Activated T-helper 2 cell treated with anti-CD3 and anti-CD28 coated beads, Interferon-gamma antibody, Interleukin-2, Interleukin-4, amounts not matched to agents 10 μg/mL and 5 μg/mL and 100 μg/mL, durations not matched to agents 14 hours and 24 hours and 36 hours (primary cell): ENCODE results near the gene ATM. TPM values are rescaled to one million over a fixed set of nuclear protein-coding genes. Genes with fewer than 3 reads are reported as not detected.
"Not testable (repeated sequence)": the region's sequence is repeated elsewhere in the genome, so short reads cannot be mapped to it uniquely, and the experiment has no call there.

Experiments used
- DNase-seq: peaks from one replicate; pipeline ENCODE4 v3.0.0; 2021; ENCODE audit warnings: low spot score
- H3K27ac Mint-ChIP-seq: one replicate; pipeline ENCODE4 v1.8.0; 2021; ENCODE audit warnings: mixed read lengths
- H3K27me3 Mint-ChIP-seq: one replicate; pipeline ENCODE4 v1.8.0; 2021; ENCODE audit warnings: low read depth, mixed read lengths
- H3K36me3 Mint-ChIP-seq: one replicate; pipeline ENCODE4 v1.8.0; 2021; ENCODE audit warnings: low read depth, mixed read lengths
- H3K4me1 Mint-ChIP-seq: one replicate; pipeline ENCODE4 v1.8.0; 2021; ENCODE audit warnings: low read depth, mixed read lengths
- H3K4me3 Mint-ChIP-seq: one replicate; pipeline ENCODE4 v1.8.0; 2021; ENCODE audit warnings: low read depth, mild to moderate bottlenecking, moderate library complexity, mixed read lengths
- H3K9me3 Mint-ChIP-seq: one replicate; pipeline ENCODE4 v1.8.0; 2021; ENCODE audit warnings: mixed read lengths
- intact Hi-C: fragments of 100-400 bp; cut with micrococcal nuclease; formaldehyde crosslinking; loops from one replicate; pipeline ENCODE4 v1.15.1; 2023
- total RNA-seq: library from RNA; stranded (reverse); gene quantifications from 2 replicates; pipeline ENCODE4 v1.2.3, GENCODE V29; 2022

ATM gene
- total RNA-seq, 1 donor from 2014 or later = 34.1 TPM

DNA sequence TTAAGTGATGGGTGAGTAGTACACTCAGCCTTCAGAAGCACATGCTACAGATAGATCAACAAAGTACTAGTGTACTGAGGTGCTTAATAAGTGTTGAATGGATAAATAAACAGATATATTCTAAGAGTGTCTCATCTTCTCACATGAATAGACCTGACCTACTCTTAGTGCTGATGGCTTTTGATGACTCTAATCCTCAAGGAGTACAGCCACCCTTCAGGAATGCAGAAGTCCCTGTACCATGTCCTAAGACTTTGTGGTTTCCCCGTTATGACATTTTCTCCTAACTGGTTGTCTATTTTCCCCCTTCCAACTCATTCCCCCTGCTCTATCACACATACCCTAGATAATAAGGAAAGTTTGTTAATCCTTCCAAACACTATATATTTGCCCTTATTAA lies 182.8 kb downstream of the ATM start:
- no peaks in the 10 kb centered on the region for H3K36me3 Mint-ChIP-seq
- H3K27ac Mint-ChIP-seq = no peak overlapping the region
- no peaks in the 10 kb centered on the region for H3K27me3 Mint-ChIP-seq
- no peak overlapping the region for H3K4me3 Mint-ChIP-seq
- no peaks in the 10 kb centered on the region for H3K9me3 Mint-ChIP-seq
- intact Hi-C loops = no loop called here
- no peak for DNase-seq
- no peaks in the 10 kb centered on the region for H3K4me1 Mint-ChIP-seq

DNA sequence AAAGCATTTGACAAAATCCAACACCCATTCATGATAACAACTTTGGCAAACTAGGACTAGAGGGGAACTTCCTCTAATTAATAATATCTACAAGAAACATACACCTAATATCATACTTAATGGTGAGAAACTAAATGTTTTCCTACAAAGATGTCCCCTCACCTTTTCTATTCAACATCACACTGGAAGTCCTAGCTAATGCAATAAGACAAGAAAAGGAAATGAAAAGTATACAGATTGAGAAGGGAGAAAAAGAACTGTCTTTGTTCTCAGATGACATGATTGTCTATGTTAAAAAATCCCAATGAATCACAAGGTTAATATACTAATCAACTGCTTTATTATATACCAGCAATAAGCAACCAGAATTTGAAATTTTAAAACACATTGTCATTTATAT lies 192.1 kb downstream of the ATM start:
- no peak overlapping the region for H3K27ac Mint-ChIP-seq
- no peaks in the 10 kb centered on the region for H3K4me1 Mint-ChIP-seq
- no peaks in the 10 kb centered on the region for H3K36me3 Mint-ChIP-seq
- no peak for DNase-seq
- no peaks in the 10 kb centered on the region for H3K27me3 Mint-ChIP-seq
- no peak overlapping the region for H3K4me3 Mint-ChIP-seq
- no peaks in the 10 kb centered on the region for H3K9me3 Mint-ChIP-seq
- intact Hi-C loops = no loop called here

DNA sequence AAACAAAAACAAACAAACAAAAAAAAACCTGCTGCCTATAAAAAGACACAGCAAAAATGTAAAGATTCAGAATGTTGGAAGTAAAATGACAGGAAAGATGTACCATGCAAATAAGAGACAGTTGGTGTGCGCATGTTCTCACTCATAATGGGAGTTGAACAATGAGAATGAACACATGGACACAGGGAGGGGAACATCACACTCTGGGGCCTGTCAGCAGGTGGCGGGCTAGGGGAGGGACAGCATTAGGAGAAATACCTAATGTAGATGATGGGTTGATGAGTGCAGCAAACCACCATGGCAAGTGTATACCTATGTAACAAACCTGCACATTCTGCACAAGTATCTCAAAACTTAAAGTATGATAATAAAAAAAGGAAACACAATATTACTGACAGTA lies 194.7 kb downstream of the ATM start:
- H3K27ac Mint-ChIP-seq, DNase-seq: not testable (repeated sequence)

More for the DNA sequence above, 194.7 kb downstream of the ATM start:
- H3K4me3 Mint-ChIP-seq, H3K9me3 Mint-ChIP-seq, H3K27me3 Mint-ChIP-seq, H3K4me1 Mint-ChIP-seq, H3K36me3 Mint-ChIP-seq: not testable (repeated sequence)
- intact Hi-C loops = loop anchor here (1.0 kb wide), 1 partner anchor 231 kb away; no protein-coding TSS in a partner anchor

Other genes with a start within 250 kb of the ATM start
- 33.7 and 34.2 TPM in 2 replicates for gene CUL5, start 214.2 kb upstream of the ATM start, total RNA-seq
- 66.8 and 76.6 TPM in 2 replicates for gene ACAT1, start 101.5 kb upstream of the ATM start, total RNA-seq
- gene NPAT, start 429 bp upstream of the ATM start, total RNA-seq = 25.6 and 28.5 TPM in 2 replicates
- 0.43 and 0.97 TPM in 2 replicates for gene C11orf65, start 244.5 kb downstream of the ATM start, total RNA-seq